ENCODE data around the gene VANGL1. TPM values are rescaled to one million over a fixed set of nuclear protein-coding genes. Genes with fewer than 3 reads are reported as not detected.

The VANGL1 gene
- polyA plus RNA-seq, 1 donor, result 16.8 TPM

GRCh38 chr1:115694805-115695204 lies 53.0 kb downstream of the VANGL1 start:
- DNase-seq, result no peak

GRCh38 chr1:115697619-115698018 lies 55.8 kb downstream of the VANGL1 start:
- no peak for DNase-seq

DNA sequence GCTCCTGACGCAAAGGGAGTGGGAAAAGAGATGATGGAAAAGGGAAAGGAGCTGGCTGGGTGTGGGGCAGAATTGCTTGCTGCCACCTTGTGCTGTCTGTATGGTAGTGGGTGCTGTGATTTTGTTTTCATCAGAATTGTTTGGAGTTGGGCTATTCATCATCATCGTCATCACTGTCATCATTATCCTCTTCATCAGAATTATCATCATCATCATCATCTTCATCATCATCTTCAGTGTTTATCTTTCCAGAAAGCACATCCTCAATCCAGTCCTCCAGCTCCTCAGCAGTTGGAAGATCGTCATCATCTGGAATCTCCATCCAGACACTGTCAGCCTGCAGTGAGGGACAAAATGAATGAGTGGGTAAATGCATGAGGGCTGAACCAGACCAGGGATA lies 59.3 kb downstream of the VANGL1 start:
- DNase-seq, result no peak

DNA sequence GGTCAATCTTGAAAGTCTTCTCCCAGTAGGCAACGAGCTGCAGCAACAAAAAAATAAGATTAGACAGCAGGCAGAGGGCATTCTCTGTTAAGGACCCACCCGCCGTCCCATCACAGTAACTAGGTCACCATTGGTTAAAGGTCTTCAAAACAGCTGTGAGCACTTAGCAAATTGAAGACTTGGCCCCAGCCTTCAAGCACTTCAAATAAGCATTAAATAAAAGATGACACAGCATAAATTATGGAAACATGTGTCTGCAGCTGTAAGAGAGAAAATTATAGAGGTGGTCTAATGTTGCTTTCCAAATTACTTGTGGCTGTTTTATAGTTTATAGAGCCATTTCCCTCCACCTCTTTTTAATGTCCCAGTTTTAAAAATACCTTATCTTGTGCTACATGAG lies 61.2 kb downstream of the VANGL1 start:
- no peak for DNase-seq

- DNase-seq, result no peak
Observed at GRCh38 chr1:115705085-115705951, 63.5 kb downstream of the VANGL1 start.

DNA sequence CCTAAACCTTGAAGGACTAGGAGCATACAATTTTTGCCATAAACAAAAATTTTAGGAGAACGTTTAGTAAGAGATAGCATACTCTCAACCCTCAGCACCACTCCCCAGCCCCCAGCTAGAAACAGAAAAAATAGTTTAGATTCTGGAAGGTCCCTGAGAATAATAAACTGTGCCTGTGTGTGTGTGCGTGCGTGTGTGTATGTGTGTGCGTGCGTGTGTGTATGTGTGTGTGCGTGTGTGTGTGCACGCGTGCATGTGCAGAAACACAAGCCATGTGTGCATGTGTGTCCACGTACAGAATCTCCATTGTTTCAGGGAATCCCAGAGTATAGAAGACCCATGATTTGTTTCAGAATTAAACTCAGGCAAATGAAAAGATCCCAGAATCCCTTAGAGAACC lies 64.2 kb downstream of the VANGL1 start:
- no peak for DNase-seq

- DNase-seq, result peak; percentile 50
Observed at GRCh38 chr1:115706587-115707425, 65.0 kb downstream of the VANGL1 start.

- no peak for DNase-seq
Observed at GRCh38 chr1:115710859-115711624, 69.3 kb downstream of the VANGL1 start.

DNA sequence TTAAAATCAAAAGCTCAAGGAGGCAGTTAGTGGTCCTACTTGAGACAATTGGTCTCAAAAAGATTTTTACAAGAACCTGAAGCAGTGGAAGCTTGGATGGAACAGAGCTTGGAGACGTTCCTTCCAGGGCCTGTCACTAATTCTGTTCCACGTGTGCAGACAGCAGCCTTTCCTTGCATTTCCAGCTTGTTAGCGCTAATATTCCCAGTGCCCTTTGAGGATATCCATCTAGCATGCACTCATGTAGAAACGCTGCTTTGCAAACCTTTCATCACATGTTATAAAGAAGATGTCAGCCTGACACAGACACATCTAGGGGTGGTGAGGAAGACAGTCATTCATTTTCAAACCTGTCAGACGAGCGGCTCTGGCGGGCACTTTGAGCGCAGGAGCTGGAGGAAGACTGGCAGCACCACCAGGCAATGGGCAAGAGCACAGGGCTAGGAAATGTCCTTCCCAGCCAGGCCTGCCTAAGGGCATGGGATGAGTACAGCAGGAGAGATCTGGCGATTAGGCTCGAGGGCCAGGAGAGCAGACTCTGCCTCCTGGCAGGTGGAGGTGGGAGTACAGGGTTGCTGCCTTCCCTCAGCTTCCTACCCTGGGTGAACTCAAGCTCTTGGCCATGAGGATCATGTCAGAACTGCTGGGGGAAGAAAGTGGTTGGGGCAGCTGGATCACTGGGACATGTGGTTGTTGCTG lies 71.3 kb downstream of the VANGL1 start:
- DNase-seq, result no peak

DNA sequence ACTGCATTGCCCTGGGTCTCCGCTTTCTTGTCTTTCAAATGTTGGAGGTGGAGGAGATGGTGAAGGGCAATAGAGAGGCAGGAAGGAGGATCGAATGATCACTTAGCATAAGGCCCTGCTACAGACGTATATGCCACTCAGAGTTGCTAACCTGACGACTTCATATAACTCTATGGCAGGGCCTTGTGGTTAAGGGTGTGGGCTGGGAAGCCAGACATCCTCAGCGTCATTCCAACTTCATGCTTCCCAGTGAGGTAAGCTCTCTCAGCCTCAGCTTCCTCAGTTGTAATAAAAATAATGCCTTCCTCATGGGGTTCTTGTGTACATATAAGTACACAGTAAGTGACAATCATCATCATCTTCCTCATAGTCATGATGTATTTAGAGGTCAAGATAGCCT lies 72.1 kb downstream of the VANGL1 start:
- no peak for DNase-seq

DNA sequence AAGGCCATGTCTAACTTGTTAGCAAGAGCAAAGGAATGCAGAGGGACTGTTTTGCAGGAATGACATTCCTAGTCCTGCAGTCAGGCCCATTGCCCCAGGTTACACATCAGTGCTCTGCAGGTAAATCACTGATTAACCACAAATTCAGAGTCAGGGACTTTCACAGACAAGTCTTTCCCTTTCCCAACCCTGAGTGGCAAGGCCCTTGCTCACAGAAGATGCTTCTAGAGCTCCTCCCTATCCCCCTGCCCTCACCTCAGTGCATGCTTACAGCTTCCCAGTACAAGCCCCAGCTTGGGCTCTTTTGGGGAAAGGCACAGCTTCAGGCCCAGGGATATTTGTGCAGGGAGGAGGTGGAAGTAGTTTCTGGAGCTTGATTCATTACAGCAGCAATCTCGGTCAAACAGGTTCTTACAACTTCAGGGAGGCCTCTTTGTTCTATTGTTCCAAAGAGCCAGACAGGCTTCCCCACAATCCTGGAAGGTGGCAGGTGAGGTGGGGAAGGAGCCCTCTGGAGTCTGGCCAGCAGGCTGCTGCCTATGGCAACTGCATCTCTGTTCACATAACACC lies 72.9 kb downstream of the VANGL1 start:
- peak; percentile 71 for DNase-seq

- no peak for DNase-seq
Observed at GRCh38 chr1:115717541-115717940, 75.8 kb downstream of the VANGL1 start.

DNA sequence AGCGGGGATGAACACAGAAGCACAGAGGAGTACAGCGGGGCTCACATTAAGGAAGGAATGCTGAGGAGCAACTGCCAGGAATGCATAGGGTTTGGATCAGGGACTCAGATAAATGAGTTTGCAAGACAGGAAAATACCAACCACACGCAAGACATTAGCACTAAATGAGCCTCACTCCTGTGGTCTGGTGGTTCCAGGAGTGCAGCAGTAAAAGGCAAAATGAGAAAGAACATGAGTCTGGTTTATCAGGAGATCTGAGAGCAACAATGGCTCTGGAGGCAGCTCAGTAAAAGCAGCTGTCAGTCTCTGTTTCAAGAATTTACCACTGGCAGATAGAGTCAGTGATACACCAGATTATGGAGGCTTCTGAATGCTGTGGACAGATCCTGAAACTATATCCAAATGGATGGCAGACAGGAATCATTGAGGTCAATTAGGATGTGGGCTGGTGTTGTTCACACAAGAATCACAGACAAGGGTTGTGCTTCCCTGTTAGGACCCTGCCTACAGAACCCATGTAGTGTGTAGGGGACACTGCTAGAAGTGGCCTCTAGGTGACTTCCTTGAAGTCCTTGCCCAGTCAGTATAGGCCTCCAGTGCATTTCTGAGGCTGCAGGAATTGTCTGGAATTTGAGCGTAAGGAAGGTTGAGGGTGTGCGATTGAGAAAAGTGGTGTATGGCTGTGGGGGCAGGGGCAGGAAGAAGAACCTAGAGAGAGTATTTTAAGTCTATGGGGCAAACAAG lies 76.4 kb downstream of the VANGL1 start:
- no peak for DNase-seq

DNA sequence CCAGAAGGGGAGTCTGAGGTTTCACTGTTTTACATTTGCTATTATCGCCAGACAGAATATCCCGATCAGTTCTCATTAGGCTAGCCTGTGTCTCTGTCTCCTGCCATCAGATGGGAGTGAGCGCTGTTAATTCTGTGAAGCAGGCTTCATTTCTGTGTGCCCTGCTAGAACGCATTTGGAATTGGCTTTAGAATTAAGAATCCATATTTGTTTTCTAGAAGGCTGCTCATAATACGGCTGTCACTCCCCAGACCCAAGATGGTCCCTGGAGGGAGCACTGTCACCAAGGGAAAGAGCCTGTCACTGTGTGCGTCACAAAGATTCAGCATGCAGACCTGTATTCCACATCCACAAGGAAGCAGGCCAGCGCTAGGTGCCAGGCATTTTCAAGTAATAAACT lies 77.5 kb downstream of the VANGL1 start:
- DNase-seq, result no peak

DNA sequence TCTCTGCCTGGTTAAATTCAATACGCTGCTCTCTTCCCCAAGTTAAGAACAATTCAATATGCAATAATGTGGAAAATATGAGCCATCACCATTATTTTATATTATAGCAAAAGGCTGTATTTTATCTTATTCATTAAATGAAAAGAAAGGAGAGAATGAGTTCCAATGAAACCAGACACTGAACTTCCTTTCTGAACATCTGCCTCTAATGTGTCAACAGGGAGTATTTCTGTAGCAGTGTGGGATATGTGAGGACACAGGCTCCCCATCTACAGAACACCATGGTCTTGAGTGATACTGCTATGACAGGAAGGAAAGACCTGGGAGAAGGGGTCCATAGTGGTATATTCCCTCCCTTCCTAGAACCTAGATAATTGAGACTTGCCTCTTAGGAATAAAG lies 80.5 kb downstream of the VANGL1 start:
- DNase-seq, result no peak

- no peak for DNase-seq
Observed at GRCh38 chr1:115723756-115724155, 82.0 kb downstream of the VANGL1 start.

DNA sequence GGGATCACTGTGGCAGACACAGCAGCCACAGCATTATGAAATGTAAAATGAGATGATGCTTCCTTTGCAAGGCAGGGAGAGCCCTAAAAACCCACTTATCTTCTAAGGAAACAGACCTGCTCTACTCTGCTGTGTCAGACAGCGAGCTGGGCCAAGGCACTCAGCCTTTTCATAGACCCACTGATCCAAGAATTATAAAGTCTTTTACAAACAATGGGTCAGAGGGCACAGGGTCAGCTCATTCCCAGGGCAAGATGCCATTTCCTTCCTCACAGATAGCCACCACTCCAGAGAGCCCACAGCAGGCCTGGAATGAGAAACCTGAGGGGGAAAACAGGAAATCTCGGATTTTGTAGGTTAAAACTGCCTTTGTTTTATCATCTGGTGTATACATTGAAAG lies 83.8 kb downstream of the VANGL1 start:
- DNase-seq, result no peak

GRCh38 chr1:115726161-115726560 lies 84.4 kb downstream of the VANGL1 start:
- DNase-seq, result no peak

GRCh38 chr1:115726570-115726969 lies 84.8 kb downstream of the VANGL1 start:
- DNase-seq, result no peak

DNA sequence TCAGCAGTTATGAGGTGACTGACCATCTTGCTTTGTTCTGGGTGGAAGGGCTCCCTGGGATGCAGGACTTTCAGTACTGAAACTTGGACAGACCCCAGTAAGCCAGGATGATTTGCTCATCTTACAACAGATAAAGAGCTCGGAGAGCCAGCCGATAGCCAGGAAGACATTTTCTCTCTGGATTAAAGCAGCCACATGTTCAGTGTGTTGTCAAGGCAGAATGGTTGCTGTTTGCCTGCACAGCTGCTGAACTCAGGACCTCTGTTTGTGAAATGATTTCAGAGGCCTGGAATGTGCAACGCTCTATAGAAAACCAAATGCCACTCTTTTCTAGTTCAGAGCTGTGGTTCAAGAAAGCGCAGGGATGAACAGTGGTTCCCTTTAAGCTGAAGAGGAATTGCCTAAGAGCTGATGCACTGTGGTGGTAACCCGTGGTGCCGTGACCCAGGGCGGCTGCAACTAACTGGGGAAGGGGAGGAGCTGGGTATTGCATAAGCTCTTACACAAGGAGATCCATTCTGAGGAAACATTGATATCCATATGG lies 86.0 kb downstream of the VANGL1 start:
- peak; percentile 53 for DNase-seq
